KMS-11 (cell line): ENCODE data around the gene PRSS27.

Experiments used
- H2AFZ ChIP-seq: fragments of 200-600 bp; sonication (generic); 2 replicates; pipeline ENCODE4 v1.6.1; 2016; ENCODE audit warnings: antibody characterized with exemption, mixed run types, low read depth
- H3K27ac ChIP-seq: fragments of 200-600 bp; sonication (generic); 2 replicates; pipeline ENCODE4 v1.6.1; 2016; ENCODE audit warnings: mild to moderate bottlenecking, mixed run types
- H3K27me3 ChIP-seq: fragments of 200-600 bp; sonication (generic); 2 replicates; pipeline ENCODE4 v1.6.1; 2017; ENCODE audit warnings: mild to moderate bottlenecking, low read depth, mixed run types, moderate library complexity; ENCODE audit not compliant: insufficient read depth
- H3K36me3 ChIP-seq: fragments of 200-600 bp; sonication (generic); 2 replicates; pipeline ENCODE4 v1.6.1; 2017; ENCODE audit warnings: mild to moderate bottlenecking, mixed run types; ENCODE audit not compliant: insufficient read depth
- H3K4me1 ChIP-seq: fragments of 200-600 bp; sonication (generic); 2 replicates; pipeline ENCODE4 v1.6.1; 2016; ENCODE audit warnings: mild to moderate bottlenecking, low read depth, mixed run types; ENCODE audit not compliant: poor library complexity, severe bottlenecking
- H3K4me2 ChIP-seq: fragments of 200-600 bp; sonication (generic); 2 replicates; pipeline ENCODE4 v1.7.0; 2016; ENCODE audit warnings: mild to moderate bottlenecking, mixed run types
- H3K4me3 ChIP-seq: fragments of 200-600 bp; sonication (generic); IDR thresholded peaks from 2 replicates; pipeline ENCODE4 v1.6.1; 2017; ENCODE audit warnings: low read depth, low read length, mixed read lengths; ENCODE audit not compliant: insufficient read depth
- H3K79me2 ChIP-seq: fragments of 200-600 bp; sonication (generic); 2 replicates; pipeline ENCODE4 v1.6.1; 2016; ENCODE audit warnings: low read depth, mixed run types; ENCODE audit not compliant: insufficient read depth
- H3K9ac ChIP-seq: fragments of 200-600 bp; sonication (generic); 2 replicates; pipeline ENCODE4 v1.6.1; 2016; ENCODE audit warnings: mild to moderate bottlenecking, mixed run types
- H4K20me1 ChIP-seq: fragments of 200-600 bp; sonication (generic); 2 replicates; pipeline ENCODE4 v1.6.1; 2016; ENCODE audit warnings: mild to moderate bottlenecking, mixed run types; ENCODE audit not compliant: insufficient read depth
- TF ChIP-seq, protein P1 (sequence below): fragments of 200-600 bp; sonication (generic); conservative IDR thresholded peaks from 2 replicates; pipeline ENCODE4 v1.6.1; 2017; ENCODE audit warnings: low read depth, mild to moderate bottlenecking, antibody characterized with exemption, low read length, moderate library complexity, mixed read lengths

Gene PRSS27

DNA sequence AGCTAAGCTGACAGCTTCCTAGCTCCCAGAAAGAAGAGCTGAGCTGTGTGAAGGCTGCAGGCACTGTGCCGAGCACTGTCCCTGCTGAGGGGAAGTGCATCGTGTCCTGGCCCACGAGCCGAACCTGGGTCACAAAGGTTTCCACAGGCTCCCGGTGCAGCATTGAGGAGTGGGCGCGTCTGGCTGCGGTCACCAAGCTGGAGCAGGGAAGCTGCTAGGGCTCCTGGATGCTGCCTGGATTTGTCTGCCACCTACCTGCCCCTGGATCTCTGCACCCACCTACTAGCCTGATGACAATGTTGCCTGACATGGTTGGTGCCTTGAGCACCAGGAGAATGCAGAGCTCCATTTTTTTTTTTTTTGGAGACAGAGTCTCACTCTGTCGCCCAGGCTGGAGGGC lies 25.9 kb upstream of the PRSS27 start:
- H3K4me3 ChIP-seq: no peak overlapping the region
- 0 out of 2 replicates have a peak, but pooled peaks cover 4% of the 10 kb centered on the region for H3K27me3 ChIP-seq
- no peak overlapping the region for H3K4me2 ChIP-seq
- H3K4me1 ChIP-seq: no peaks in the 10 kb centered on the region
- no peaks in the 10 kb centered on the region for H3K36me3 ChIP-seq
- no peaks in the 10 kb centered on the region for H4K20me1 ChIP-seq
- H3K79me2 ChIP-seq: no peaks in the 10 kb centered on the region; the same call in 1 of the 2 replicates
- H3K9ac ChIP-seq: no peak overlapping the region
- no peak overlapping the region for H3K27ac ChIP-seq
- no peak overlapping the region for H2AFZ ChIP-seq
- TF ChIP-seq, protein P1, sequence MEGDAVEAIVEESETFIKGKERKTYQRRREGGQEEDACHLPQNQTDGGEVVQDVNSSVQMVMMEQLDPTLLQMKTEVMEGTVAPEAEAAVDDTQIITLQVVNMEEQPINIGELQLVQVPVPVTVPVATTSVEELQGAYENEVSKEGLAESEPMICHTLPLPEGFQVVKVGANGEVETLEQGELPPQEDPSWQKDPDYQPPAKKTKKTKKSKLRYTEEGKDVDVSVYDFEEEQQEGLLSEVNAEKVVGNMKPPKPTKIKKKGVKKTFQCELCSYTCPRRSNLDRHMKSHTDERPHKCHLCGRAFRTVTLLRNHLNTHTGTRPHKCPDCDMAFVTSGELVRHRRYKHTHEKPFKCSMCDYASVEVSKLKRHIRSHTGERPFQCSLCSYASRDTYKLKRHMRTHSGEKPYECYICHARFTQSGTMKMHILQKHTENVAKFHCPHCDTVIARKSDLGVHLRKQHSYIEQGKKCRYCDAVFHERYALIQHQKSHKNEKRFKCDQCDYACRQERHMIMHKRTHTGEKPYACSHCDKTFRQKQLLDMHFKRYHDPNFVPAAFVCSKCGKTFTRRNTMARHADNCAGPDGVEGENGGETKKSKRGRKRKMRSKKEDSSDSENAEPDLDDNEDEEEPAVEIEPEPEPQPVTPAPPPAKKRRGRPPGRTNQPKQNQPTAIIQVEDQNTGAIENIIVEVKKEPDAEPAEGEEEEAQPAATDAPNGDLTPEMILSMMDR: no peak

DNA sequence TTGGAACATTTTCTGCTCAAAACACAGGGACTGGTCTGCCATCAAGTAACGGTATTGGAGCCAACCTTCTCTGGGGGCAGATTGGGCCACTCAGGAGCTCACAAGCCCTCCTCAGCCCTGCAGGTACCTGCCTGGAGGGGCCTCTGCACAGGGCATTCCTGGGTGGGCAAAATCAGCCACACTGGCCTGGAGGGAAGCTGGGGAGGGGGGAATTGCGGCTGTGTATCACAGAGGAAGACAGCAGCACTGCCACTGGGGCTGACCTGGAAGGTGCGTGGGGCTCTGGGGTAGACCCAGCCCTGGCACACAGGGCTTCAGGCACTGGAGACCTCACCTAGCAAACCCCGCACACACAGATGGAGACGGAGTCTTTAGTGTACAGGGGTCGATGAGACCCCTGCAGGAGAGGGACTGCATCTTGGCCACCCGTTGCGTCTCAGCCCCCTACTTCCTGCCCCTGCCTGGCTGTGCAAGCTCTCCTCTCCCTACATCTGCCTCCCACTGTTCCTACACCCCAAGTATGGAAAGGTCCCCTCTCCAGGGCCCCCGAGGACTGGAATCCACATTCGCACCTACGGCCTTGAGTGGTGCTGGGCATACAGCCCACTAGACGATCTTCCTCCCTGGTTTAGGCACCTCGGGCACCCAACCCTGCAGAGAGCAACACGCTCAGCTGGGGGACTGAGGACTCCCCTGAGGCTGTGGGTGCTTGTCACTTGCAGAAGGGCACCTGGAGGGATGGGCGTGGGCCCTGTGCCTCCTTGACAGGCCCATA lies 25.3 kb upstream of the PRSS27 start:
- Histone ChIP-seq H3K4me1 (no peaks in the 10 kb centered on the region), H3K27me3 (0 out of 2 replicates have a peak, but pooled peaks cover 4% of the 10 kb centered on the region), H3K36me3 (no peaks in the 10 kb centered on the region), H3K27ac (no peak overlapping the region), H2AFZ (no peak overlapping the region), H3K79me2 (no peaks in the 10 kb centered on the region), H3K4me2 (no peak overlapping the region), H3K4me3 (no peak overlapping the region), H4K20me1 (no peaks in the 10 kb centered on the region), H3K9ac (no peak overlapping the region)
- TF ChIP-seq, protein P1: no peak

DNA sequence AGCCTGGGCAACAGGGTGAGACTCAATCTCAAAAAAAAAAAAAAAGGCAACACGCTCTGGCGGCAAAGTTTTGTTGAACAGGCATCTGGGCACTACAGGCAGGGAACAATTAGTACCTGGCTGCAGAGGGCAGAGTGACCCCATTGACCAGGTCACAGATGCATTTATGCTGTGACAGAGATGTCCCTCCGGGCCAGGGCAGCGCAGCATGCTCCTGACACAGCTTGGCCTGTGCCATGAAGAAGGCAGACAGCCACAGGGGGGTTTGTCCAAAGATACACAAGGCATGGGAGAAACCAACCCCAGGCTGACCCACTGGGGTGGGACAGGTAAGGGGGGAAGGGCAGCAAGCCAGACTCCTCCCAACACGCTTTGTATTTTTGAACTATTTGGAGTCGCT lies 24.7 kb upstream of the PRSS27 start:
- H3K27ac ChIP-seq: no peak overlapping the region
- no peak overlapping the region for H3K4me2 ChIP-seq
- H3K27me3 ChIP-seq: 0 out of 2 replicates have a peak, but pooled peaks cover 4% of the 10 kb centered on the region
- no peak overlapping the region for H3K4me3 ChIP-seq
- H3K4me1 ChIP-seq: no peaks in the 10 kb centered on the region
- H3K36me3 ChIP-seq: no peaks in the 10 kb centered on the region
- no peaks in the 10 kb centered on the region for H4K20me1 ChIP-seq
- TF ChIP-seq, protein P1: no peak
- H3K9ac ChIP-seq: no peak overlapping the region
- no peaks in the 10 kb centered on the region for H3K79me2 ChIP-seq
- H2AFZ ChIP-seq: no peak overlapping the region

DNA sequence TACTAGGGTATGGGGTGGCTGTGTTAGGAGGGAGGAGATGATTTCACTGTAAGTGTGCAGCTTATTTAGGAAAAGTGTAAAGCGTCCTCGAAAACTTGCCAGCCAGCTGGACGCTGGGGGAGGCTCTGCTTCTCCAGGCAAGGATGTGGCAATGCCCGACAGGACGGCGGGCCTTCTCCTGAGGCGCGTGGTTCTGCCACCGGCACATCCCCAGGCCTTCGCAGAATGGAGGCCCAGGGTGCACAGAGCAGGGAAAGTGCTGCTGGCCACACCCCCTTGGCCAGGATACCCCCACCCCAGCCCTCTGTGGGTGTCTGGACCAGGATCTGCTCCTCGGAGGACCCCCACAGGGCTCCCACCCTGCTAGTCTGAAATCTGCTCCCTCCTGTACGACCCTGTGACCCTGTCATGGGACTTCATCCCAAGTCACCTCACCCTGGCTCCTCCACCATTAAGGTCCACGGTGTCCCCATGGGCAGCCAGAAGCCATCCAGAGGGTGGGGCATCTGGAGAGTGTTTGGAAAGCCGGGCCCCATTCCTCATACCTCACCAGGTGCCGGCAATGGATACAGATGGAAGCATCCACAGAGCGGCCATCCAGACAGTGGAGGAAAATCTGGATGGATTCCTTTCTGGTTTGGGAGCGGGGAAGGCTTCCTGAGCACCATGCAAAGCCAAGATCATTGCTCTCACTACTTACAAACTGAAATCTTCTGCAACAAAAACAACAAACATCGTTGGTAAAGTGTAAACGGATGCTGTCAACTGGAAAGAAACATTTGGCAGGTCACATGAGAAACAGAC lies 23.2 kb upstream of the PRSS27 start:
- H3K36me3 ChIP-seq: no peaks in the 10 kb centered on the region
- H2AFZ ChIP-seq: no peak overlapping the region
- 0 out of 2 replicates have a peak, but pooled peaks cover 4% of the 10 kb centered on the region for H3K27me3 ChIP-seq
- H4K20me1 ChIP-seq: no peaks in the 10 kb centered on the region
- H3K4me3 ChIP-seq: no peak overlapping the region
- no peak overlapping the region for H3K4me2 ChIP-seq
- H3K27ac ChIP-seq: no peak overlapping the region
- H3K9ac ChIP-seq: no peak overlapping the region
- TF ChIP-seq, protein P1: no peak
- H3K79me2 ChIP-seq: no peaks in the 10 kb centered on the region
- no peaks in the 10 kb centered on the region for H3K4me1 ChIP-seq
